HFF-Myc (cell line): ENCODE data around the gene ESR2.

Experiments used
- DNase-seq: peaks from one replicate; pipeline ENCODE4 v3.0.0-alpha.2; 2011; ENCODE audit warnings: low read depth; ENCODE audit errors: extremely low read depth
- H3K4me3 ChIP-seq: replicated peaks from 2 replicates; pipeline ENCODE4 v1.5.1; 2011; ENCODE audit warnings: low read depth, mild to moderate bottlenecking, control low read depth, low read length
- CTCF ChIP-seq: IDR thresholded peaks from 2 replicates; pipeline ENCODE4 v1.5.1; 2012; ENCODE audit warnings: mild to moderate bottlenecking, low read depth, low read length, control low read depth; ENCODE audit errors: missing control alignments

ESR2 gene

GRCh38 chr14:64292197-64292596, 2.0 kb downstream of the ESR2 start:
- DNase-seq = no peak
- H3K4me3 ChIP-seq = no peak overlapping the region
- TF ChIP-seq CTCF = no peak

GRCh38 chr14:64289571-64289970, 4.6 kb downstream of the ESR2 start:
- TF ChIP-seq CTCF = no peak
- H3K4me3 ChIP-seq = no peak overlapping the region
- no peak for DNase-seq

GRCh38 chr14:64281805-64282204, 12.4 kb downstream of the ESR2 start:
- no peak for TF ChIP-seq CTCF
- no peak overlapping the region for H3K4me3 ChIP-seq
- no peak for DNase-seq

- no peak overlapping the region for H3K4me3 ChIP-seq
- no peak for DNase-seq
- no peak for TF ChIP-seq CTCF
Observed at GRCh38 chr14:64279704-64280668, 14.2 kb downstream of the ESR2 start.

- DNase-seq = no peak
- TF ChIP-seq CTCF = no peak
- no peak overlapping the region for H3K4me3 ChIP-seq
Observed at GRCh38 chr14:64278458-64278857, 15.7 kb downstream of the ESR2 start.

- TF ChIP-seq CTCF = no peak
- no peak for DNase-seq
Observed at GRCh38 chr14:64272019-64272418, 22.2 kb downstream of the ESR2 start.

More at GRCh38 chr14:64272019-64272418, 22.2 kb downstream of the ESR2 start:
- no peak overlapping the region for H3K4me3 ChIP-seq
